Endodermal cell (in vitro differentiated cells): ENCODE measurements around the gene NFATC1. TPM values are rescaled to one million over a fixed set of nuclear protein-coding genes. Genes with fewer than 3 reads are reported as not detected.
A peak's percentile ranks its signal among the peaks of the same experiment; 100 is the strongest.

ENCODE experiments used
- DNase-seq: peaks from one replicate; pipeline ENCODE4 v3.0.0-alpha.2; 2017
- H3K27ac ChIP-seq: 2 replicates; pipeline ENCODE4 v1.5.1; 2013; ENCODE audit warnings: mild to moderate bottlenecking, low read depth, low read length, moderate library complexity
- H3K27me3 ChIP-seq: 2 replicates; pipeline ENCODE4 v1.6.1; 2013; ENCODE audit warnings: mild to moderate bottlenecking, low read length, moderate library complexity; ENCODE audit not compliant: insufficient read depth, control insufficient read depth, poor library complexity, severe bottlenecking
- H3K36me3 ChIP-seq: 2 replicates; pipeline ENCODE4 v1.7.0; 2013; ENCODE audit warnings: mild to moderate bottlenecking, low read length, moderate library complexity; ENCODE audit not compliant: control insufficient read depth, insufficient read depth
- H3K4me1 ChIP-seq: one replicate; pipeline ENCODE4 v1.7.0; 2013; ENCODE audit warnings: low read length; ENCODE audit not compliant: control insufficient read depth, insufficient read depth
- H3K4me3 ChIP-seq: 2 replicates; pipeline ENCODE4 v1.5.1; 2013; ENCODE audit warnings: mild to moderate bottlenecking, low read length, moderate library complexity
- H3K9ac ChIP-seq: 2 replicates; pipeline ENCODE4 v1.6.1; 2013; ENCODE audit warnings: mild to moderate bottlenecking, low read length, moderate library complexity; ENCODE audit not compliant: poor library complexity, severe bottlenecking; ENCODE audit errors: extremely low read depth
- H3K9me3 ChIP-seq: 2 replicates; pipeline ENCODE4 v1.6.1; 2013; ENCODE audit warnings: mild to moderate bottlenecking, low read length, moderate library complexity; ENCODE audit not compliant: control insufficient read depth
- H3K27ac Mint-ChIP-seq: 2 replicates; pipeline ENCODE4 v1.8.0; 2020; ENCODE audit warnings: mixed read lengths
- H3K27me3 Mint-ChIP-seq: 2 replicates; pipeline ENCODE4 v1.8.0; 2021; ENCODE audit warnings: mild to moderate bottlenecking, mixed read lengths; ENCODE audit not compliant: insufficient read depth
- H3K36me3 Mint-ChIP-seq: 2 replicates; pipeline ENCODE4 v1.8.0; 2020; ENCODE audit warnings: low read depth, mixed read lengths
- H3K4me1 Mint-ChIP-seq: 2 replicates; pipeline ENCODE4 v1.8.0; 2020; ENCODE audit warnings: mixed read lengths
- H3K4me3 Mint-ChIP-seq: 2 replicates; pipeline ENCODE4 v1.8.0; 2020; ENCODE audit warnings: mild to moderate bottlenecking, moderate library complexity, mixed read lengths
- H3K9me3 Mint-ChIP-seq: 2 replicates; pipeline ENCODE4 v1.8.0; 2020; ENCODE audit warnings: mild to moderate bottlenecking, mixed read lengths
- CTCF ChIP-seq: fragments of 200-600 bp; sonication (generic); conservative IDR thresholded peaks from 2 replicates; pipeline ENCODE4 v1.5.0; 2021; ENCODE audit warnings: antibody characterized with exemption, mild to moderate bottlenecking
- WGBS, 2 experiments: methylation state at CpG; one replicate each; pipeline versions ENCODE4 v1.1.5 to v1.1.7; 2013; ENCODE audit warnings: missing lambda C conversion rate in 2 of 2, mixed read lengths in 1 of 2; ENCODE audit not compliant: insufficient coverage in 1 of 2, insufficient read length in 1 of 2; 5-methylcytosine and 5-hydroxymethylcytosine counted together
- long read RNA-seq, 4 experiments: library from polyadenylated mRNA in 2 of 4; library from RNA in 1 of 4; library from capped mRNA in 1 of 4; stranded (forward) in 3 of 4; unstranded in 1 of 4; transcript quantifications; one replicate each; pipeline ENCODE4 v2.0.0, GENCODE V29; 2020 to 2021; ENCODE audit warnings: inconsistent platforms in 1 of 4
- polyA plus RNA-seq, 2 experiments: library from polyadenylated mRNA; stranded (reverse); fragments of 50-300 nt; gene quantifications; one replicate each; pipeline ENCODE4 v1.2.3, GENCODE V29; 2013
- total RNA-seq, 2 donors: library from RNA; stranded (reverse); fragmentation: NEBNext Ultra II Directional in 1 of 2; extraction: Animal tissue kit (Norgen Biotek cat#: 25700) in 1 of 2; gene quantifications; 2 replicates in 1 of 2; 3 replicates in 1 of 2; pipeline ENCODE4 v1.2.1, GENCODE V29; 2021

NFATC1 gene
- total RNA-seq: 10 to 100 TPM; 23.4 to 32.5 TPM
- polyA plus RNA-seq (2013, experiment 1 of 2): 10.9 TPM
- 11.1 TPM for polyA plus RNA-seq (2013, experiment 2 of 2)
- long read RNA-seq, experiment 1, full-length matches to known transcripts: 2 of 14 reads
- long read RNA-seq, experiment 1, partial matches to known transcripts: 6 of 14 reads
- long read RNA-seq, experiment 1, other reads (novel, unspliced or antisense): 6 of 14 reads
- long read RNA-seq, experiment 2, full-length matches to known transcripts: 28 of 34 reads
- long read RNA-seq, experiment 2, partial matches to known transcripts: 2 of 34 reads
- long read RNA-seq, experiment 2, other reads (novel, unspliced or antisense): 4 of 34 reads
- long read RNA-seq, experiment 3, full-length matches to known transcripts: 12 of 45 reads
- long read RNA-seq, experiment 3, partial matches to known transcripts: 29 of 45 reads
- long read RNA-seq, experiment 3, other reads (novel, unspliced or antisense): 4 of 45 reads
- long read RNA-seq, experiment 4, partial matches to known transcripts: 0 of 1 reads
- long read RNA-seq, experiment 4, other reads (novel, unspliced or antisense): 1 of 1 reads

- peaks cover 2% of the 10 kb centered on the region for H3K36me3 Mint-ChIP-seq
- Histone ChIP-seq H3K27me3 (peaks cover 62% of the 10 kb centered on the region), H3K4me3 (peak within 1 kb of the TSS; percentile 76), H3K9ac (peak within 1 kb of the TSS; percentile 25), H3K4me1 (no peaks in the 10 kb centered on the region), H3K27ac (no peak within 1 kb of the TSS), H3K36me3 (no peaks in the 10 kb centered on the region), H3K9me3 (no peaks in the 10 kb centered on the region)
- no peaks in the 10 kb centered on the region for H3K9me3 Mint-ChIP-seq
- peak; percentile 93 for DNase-seq
- peaks cover 59% of the 10 kb centered on the region for H3K27me3 Mint-ChIP-seq
- peaks cover 4% of the 10 kb centered on the region for H3K4me1 Mint-ChIP-seq
- H3K27ac Mint-ChIP-seq: peak within 1 kb of the TSS; percentile 82
- 0% methylated on average over 23 to 91 of the region's 91 CpGs for WGBS, 2 experiments
- H3K4me3 Mint-ChIP-seq: peak within 1 kb of the TSS; percentile 66
- no peak for TF ChIP-seq CTCF
Observed at GRCh38 chr18:79395761-79396404, at the start of gene NFATC1. NFATC1 (plus strand) TSS chr18:79395930; CDS start chr18:79396225, 295 bp downstream.

- no peak overlapping the region for H3K4me3 ChIP-seq
- TF ChIP-seq CTCF: no peak
- H3K27me3 ChIP-seq: no peaks in the 10 kb centered on the region
- Mint-ChIP-seq H3K9me3 (no peaks in the 10 kb centered on the region), H3K4me1 (no peaks in the 10 kb centered on the region), H3K36me3 (peaks cover 56% of the 10 kb centered on the region), H3K4me3 (no peak overlapping the region), H3K27me3 (no peaks in the 10 kb centered on the region), H3K27ac (no peak overlapping the region)
- H3K36me3 ChIP-seq: peaks cover 22% of the 10 kb centered on the region
- no peak overlapping the region for H3K9ac ChIP-seq
- no peaks in the 10 kb centered on the region for H3K9me3 ChIP-seq
- DNase-seq: peak; percentile 16
- H3K4me1 ChIP-seq: no peaks in the 10 kb centered on the region
- no peak overlapping the region for H3K27ac ChIP-seq
- 96 to 98% methylated on average over 26 of the region's 26 CpGs for WGBS, 2 experiments
Observed at GRCh38 chr18:79345981-79346380, 49.7 kb upstream of the NFATC1 start.

GRCh38 chr18:79348066-79348465 lies 47.7 kb upstream of the NFATC1 start:
- Histone ChIP-seq H3K4me3 (no peak overlapping the region), H3K27ac (no peak overlapping the region), H3K27me3 (no peaks in the 10 kb centered on the region), H3K36me3 (peaks cover 16% of the 10 kb centered on the region), H3K9ac (no peak overlapping the region), H3K4me1 (no peaks in the 10 kb centered on the region), H3K9me3 (no peaks in the 10 kb centered on the region)
- peaks cover 5% of the 10 kb centered on the region for H3K4me1 Mint-ChIP-seq
- peaks cover 57% of the 10 kb centered on the region for H3K36me3 Mint-ChIP-seq
- DNase-seq: no peak
- no peak for TF ChIP-seq CTCF
- 93 to 96% methylated on average over 3 to 4 of the region's 5 CpGs for WGBS, 2 experiments
- no peaks in the 10 kb centered on the region for H3K27me3 Mint-ChIP-seq
- no peak overlapping the region for H3K4me3 Mint-ChIP-seq
- peak overlapping the region; percentile 17 for H3K27ac Mint-ChIP-seq
- no peaks in the 10 kb centered on the region for H3K9me3 Mint-ChIP-seq
